Neural cell (in vitro differentiated cells): ENCODE data around the gene WNT7B. TPM values are rescaled to one million over a fixed set of nuclear protein-coding genes. Genes with fewer than 3 reads are reported as not detected.

Experiments used
- H2AFZ ChIP-seq: fragments of 200-600, 300-800 bp; sonication (generic), shearing (Covaris generic); 2 replicates; pipeline ENCODE4 v1.6.0; 2014; ENCODE audit warnings: low read depth, mild to moderate bottlenecking, antibody characterized with exemption, low read length, moderate library complexity
- H3F3A ChIP-seq: fragments of 200-600 bp; shearing (Covaris generic); 2 replicates; pipeline ENCODE4 v1.6.1; 2016; ENCODE audit warnings: mild to moderate bottlenecking, moderate library complexity, mixed read lengths, antibody characterized with exemption, low read length; ENCODE audit not compliant: insufficient read depth, poor library complexity, severe bottlenecking
- H3K27ac ChIP-seq: fragments of 200-600, 300-800 bp; sonication (generic), shearing (Covaris generic); 2 replicates; pipeline ENCODE4 v1.5.1; 2014; ENCODE audit warnings: mild to moderate bottlenecking, low read length, moderate library complexity
- H3K27me3 ChIP-seq: fragments of 300-800, 200-600 bp; sonication (generic), shearing (Covaris generic); 2 replicates; pipeline ENCODE4 v1.6.0; 2014; ENCODE audit warnings: mild to moderate bottlenecking, low read depth, low read length, moderate library complexity; ENCODE audit not compliant: insufficient read depth
- H3K36me3 ChIP-seq: fragments of 300-800, 200-600 bp; sonication (generic), shearing (Covaris generic); 2 replicates; pipeline ENCODE4 v1.5.1; 2014; ENCODE audit warnings: mild to moderate bottlenecking, antibody characterized with exemption, low read length, moderate library complexity; ENCODE audit not compliant: insufficient read depth
- H3K4me2 ChIP-seq: fragments of 300-800, 200-600 bp; sonication (generic), shearing (Covaris generic); 2 replicates; pipeline ENCODE4 v1.6.0; 2014; ENCODE audit warnings: mild to moderate bottlenecking, low read length
- H3K4me3 ChIP-seq: fragments of 300-800, 200-600 bp; sonication (generic), shearing (Covaris generic); 2 replicates; pipeline ENCODE4 v1.5.1; 2014; ENCODE audit warnings: mild to moderate bottlenecking, low read length, moderate library complexity
- H3K79me2 ChIP-seq: fragments of 200-600 bp; shearing (Covaris generic); replicated peaks from 2 replicates; pipeline ENCODE4 v1.6.0; 2014; ENCODE audit warnings: mild to moderate bottlenecking, low read length, moderate library complexity; ENCODE audit not compliant: insufficient read depth
- H3K9ac ChIP-seq: fragments of 300-800, 200-600 bp; sonication (generic), shearing (Covaris generic); 2 replicates; pipeline ENCODE4 v1.6.1; 2016; ENCODE audit warnings: mild to moderate bottlenecking, low read length, mixed read lengths
- H3K9me2 ChIP-seq: fragments of 200-600 bp; shearing (Covaris generic); 2 replicates; pipeline ENCODE4 v1.6.1; 2016; ENCODE audit warnings: mild to moderate bottlenecking, low read length, mixed read lengths; ENCODE audit not compliant: insufficient read depth
- H3K9me3 ChIP-seq: fragments of 200-600, 300-800 bp; sonication (generic), shearing (Covaris generic); 2 replicates; pipeline ENCODE4 v1.6.1; 2016; ENCODE audit warnings: mild to moderate bottlenecking, mixed run types, low read length, moderate library complexity, mixed read lengths
- H4K20me1 ChIP-seq: fragments of 200-600 bp; shearing (Covaris generic); 2 replicates; pipeline ENCODE4 v1.6.1; 2016; ENCODE audit warnings: mild to moderate bottlenecking, mixed run types; ENCODE audit not compliant: insufficient read depth
- CTCF ChIP-seq: fragments of 450-650 bp; IDR thresholded peaks from 2 replicates; pipeline ENCODE4 v1.5.1; 2014; ENCODE audit warnings: antibody characterized with exemption, mild to moderate bottlenecking, moderate library complexity; ENCODE audit not compliant: poor library complexity, severe bottlenecking
- EP300 ChIP-seq: fragments of 450-650 bp; conservative IDR thresholded peaks from 2 replicates; pipeline ENCODE4 v1.6.1; 2014; ENCODE audit warnings: antibody characterized with exemption, mild to moderate bottlenecking, moderate library complexity; ENCODE audit not compliant: poor library complexity, severe bottlenecking
- EZH2 ChIP-seq: fragments of 200-600, 300-800 bp; shearing (Covaris generic), sonication (generic); IDR thresholded peaks from 2 replicates; pipeline ENCODE4 v1.6.1; 2014; ENCODE audit warnings: antibody characterized with exemption, low read length, borderline replicate concordance, mild to moderate bottlenecking; ENCODE audit not compliant: insufficient read depth, poor library complexity, severe bottlenecking
- MXI1 ChIP-seq: fragments of 450-650 bp; conservative IDR thresholded peaks from 2 replicates; pipeline ENCODE4 v1.6.1; 2014; ENCODE audit warnings: antibody characterized with exemption, mild to moderate bottlenecking; ENCODE audit not compliant: poor library complexity, severe bottlenecking
- POLR2AphosphoS5 ChIP-seq: IDR thresholded peaks from 2 replicates; pipeline ENCODE4 v1.6.1; 2012
- RAD21 ChIP-seq: fragments of 450-650 bp; conservative IDR thresholded peaks from 2 replicates; pipeline ENCODE4 v1.6.1; 2014; ENCODE audit warnings: antibody characterized with exemption, mild to moderate bottlenecking, moderate library complexity
- SMC3 ChIP-seq: fragments of 450-650 bp; conservative IDR thresholded peaks from 2 replicates; pipeline ENCODE4 v1.6.1; 2014; ENCODE audit warnings: antibody characterized with exemption, mild to moderate bottlenecking, moderate library complexity; ENCODE audit not compliant: poor library complexity
- TAF1 ChIP-seq: IDR thresholded peaks from 2 replicates; pipeline ENCODE4 v1.6.1; 2012; ENCODE audit warnings: low read depth
- polyA plus RNA-seq: library from polyadenylated mRNA; depleted of rRNA; stranded (reverse); fragments of >200 nt; gene quantifications from 2 replicates; pipeline ENCODE4 v1.2.3, GENCODE V29; 2014
- TF ChIP-seq, protein P1 (sequence below): IDR thresholded peaks from 2 replicates; pipeline ENCODE4 v1.6.1; 2012; ENCODE audit warnings: borderline replicate concordance

The WNT7B gene
- polyA plus RNA-seq, 1 donor from 2014 or later = 0.16 TPM

DNA sequence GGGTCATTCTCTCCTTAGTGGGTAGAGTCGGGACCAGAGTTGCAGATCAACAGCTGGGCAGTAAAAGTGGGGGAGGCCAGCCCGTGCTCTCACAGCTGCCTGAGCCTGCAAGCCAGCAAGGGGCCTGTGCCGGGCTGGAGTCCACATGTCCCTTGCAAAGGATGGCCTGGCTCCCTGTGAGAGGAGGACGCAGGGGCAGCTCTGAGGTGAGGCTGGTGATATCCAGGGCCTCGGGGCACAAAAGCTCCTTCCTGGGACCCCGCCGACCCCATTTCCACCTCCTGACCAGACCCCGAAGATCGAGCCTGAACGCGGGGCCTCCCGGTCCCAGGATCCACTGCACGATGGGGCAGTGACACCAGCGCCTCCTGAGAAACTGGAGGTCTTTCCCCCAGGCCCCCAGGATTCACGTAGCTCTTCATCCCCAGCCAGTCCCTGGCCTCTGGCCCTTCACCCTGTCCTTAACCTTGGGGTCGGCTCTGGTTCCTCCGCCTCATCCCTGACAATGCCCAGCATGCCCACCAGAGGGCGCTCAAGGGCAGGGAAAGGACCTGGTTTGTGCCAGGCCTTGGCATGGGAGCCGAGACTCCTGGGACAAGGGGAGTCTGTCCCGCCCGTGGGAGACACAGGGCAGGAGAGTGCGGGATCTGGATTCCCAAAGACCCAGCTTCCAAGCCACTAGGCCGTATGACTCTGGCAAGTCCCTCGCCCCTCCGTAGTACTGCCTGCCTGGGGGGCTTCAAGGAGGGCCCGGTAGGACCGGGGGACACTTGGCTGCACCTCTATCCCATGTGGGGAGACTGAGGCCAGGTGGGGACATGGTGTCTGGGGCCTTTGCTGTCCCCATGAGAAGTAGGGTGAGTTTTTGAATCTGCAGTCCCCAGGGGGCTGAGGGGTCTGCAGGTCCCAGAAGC is 17.8 kb upstream of the WNT7B start:
- no peak overlapping the region for H3K9ac ChIP-seq

DNA sequence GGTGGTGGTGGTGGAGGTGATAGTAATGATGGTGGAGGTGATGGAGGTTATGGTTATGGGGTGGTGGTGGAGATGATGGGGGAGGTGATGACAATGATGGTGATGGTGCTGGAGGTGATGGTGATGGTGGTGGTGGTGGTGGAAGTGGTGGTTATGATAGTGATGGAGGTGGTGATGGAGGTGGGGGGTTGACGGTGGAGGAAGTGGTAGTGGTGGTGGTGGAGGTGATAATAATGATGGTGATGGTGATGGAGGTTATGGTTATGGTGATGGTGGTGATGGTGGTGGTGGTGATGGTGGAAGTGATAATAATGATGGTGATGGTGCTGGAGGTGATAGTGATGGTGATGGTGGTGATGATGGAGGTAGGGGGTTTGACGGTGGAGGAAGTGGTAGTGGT is 16.9 kb upstream of the WNT7B start:
- no peak overlapping the region for H3K27ac ChIP-seq
- no peak overlapping the region for H3K4me2 ChIP-seq
- no peaks in the 10 kb centered on the region for H3K9me3 ChIP-seq
- H3K4me3 ChIP-seq = no peak overlapping the region
- TF ChIP-seq POLR2AphosphoS5 = no peak
- no peak for TF ChIP-seq SMC3
- no peak for TF ChIP-seq EP300
- no peak for TF ChIP-seq TAF1
- H3K9me2 ChIP-seq = no peaks in the 10 kb centered on the region
- no peaks in the 10 kb centered on the region for H3K36me3 ChIP-seq
- no peak overlapping the region for H3K9ac ChIP-seq
- H3F3A ChIP-seq = no peaks in the 10 kb centered on the region
- H3K27me3 ChIP-seq = no peaks in the 10 kb centered on the region
- no peak overlapping the region for H2AFZ ChIP-seq
- H3K79me2 ChIP-seq = no peaks in the 10 kb centered on the region
- no peaks in the 10 kb centered on the region for H4K20me1 ChIP-seq

More for the DNA sequence above, 17.8 kb upstream of the WNT7B start:
- no peaks in the 10 kb centered on the region for H3K9me2 ChIP-seq
- H4K20me1 ChIP-seq = no peaks in the 10 kb centered on the region
- TF ChIP-seq TAF1 (no peak), CTCF (peak; percentile 89), EZH2 (no peak), SMC3 (peak; percentile 79), RAD21 (peak; percentile 82), MXI1 (no peak), EP300 (no peak), POLR2AphosphoS5 (no peak)
- TF ChIP-seq, protein P1, sequence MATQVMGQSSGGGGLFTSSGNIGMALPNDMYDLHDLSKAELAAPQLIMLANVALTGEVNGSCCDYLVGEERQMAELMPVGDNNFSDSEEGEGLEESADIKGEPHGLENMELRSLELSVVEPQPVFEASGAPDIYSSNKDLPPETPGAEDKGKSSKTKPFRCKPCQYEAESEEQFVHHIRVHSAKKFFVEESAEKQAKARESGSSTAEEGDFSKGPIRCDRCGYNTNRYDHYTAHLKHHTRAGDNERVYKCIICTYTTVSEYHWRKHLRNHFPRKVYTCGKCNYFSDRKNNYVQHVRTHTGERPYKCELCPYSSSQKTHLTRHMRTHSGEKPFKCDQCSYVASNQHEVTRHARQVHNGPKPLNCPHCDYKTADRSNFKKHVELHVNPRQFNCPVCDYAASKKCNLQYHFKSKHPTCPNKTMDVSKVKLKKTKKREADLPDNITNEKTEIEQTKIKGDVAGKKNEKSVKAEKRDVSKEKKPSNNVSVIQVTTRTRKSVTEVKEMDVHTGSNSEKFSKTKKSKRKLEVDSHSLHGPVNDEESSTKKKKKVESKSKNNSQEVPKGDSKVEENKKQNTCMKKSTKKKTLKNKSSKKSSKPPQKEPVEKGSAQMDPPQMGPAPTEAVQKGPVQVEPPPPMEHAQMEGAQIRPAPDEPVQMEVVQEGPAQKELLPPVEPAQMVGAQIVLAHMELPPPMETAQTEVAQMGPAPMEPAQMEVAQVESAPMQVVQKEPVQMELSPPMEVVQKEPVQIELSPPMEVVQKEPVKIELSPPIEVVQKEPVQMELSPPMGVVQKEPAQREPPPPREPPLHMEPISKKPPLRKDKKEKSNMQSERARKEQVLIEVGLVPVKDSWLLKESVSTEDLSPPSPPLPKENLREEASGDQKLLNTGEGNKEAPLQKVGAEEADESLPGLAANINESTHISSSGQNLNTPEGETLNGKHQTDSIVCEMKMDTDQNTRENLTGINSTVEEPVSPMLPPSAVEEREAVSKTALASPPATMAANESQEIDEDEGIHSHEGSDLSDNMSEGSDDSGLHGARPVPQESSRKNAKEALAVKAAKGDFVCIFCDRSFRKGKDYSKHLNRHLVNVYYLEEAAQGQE = no peak
- H3K4me2 ChIP-seq = no peak overlapping the region
- H3K27me3 ChIP-seq = no peaks in the 10 kb centered on the region
- H3K36me3 ChIP-seq = no peaks in the 10 kb centered on the region
- no peak overlapping the region for H3K4me3 ChIP-seq
- no peaks in the 10 kb centered on the region for H3F3A ChIP-seq
- no peak overlapping the region for H2AFZ ChIP-seq
- H3K9me3 ChIP-seq = no peaks in the 10 kb centered on the region
- no peak overlapping the region for H3K27ac ChIP-seq
- no peaks in the 10 kb centered on the region for H3K79me2 ChIP-seq
